Stimulated activated CD4-positive, alpha-beta T cell treated with anti-CD3 and anti-CD28 coated beads, Interleukin-4, amount 100 ng/mL, for 48 hours (primary cell): Measurements from ENCODE around the gene TCERG1L.

Experiments
- DNase-seq, 2 donors: peaks; one replicate each; pipeline ENCODE4 v3.0.0-alpha.2; 2020; ENCODE audit warnings: low read depth in 2 of 2

TCERG1L gene

DNA sequence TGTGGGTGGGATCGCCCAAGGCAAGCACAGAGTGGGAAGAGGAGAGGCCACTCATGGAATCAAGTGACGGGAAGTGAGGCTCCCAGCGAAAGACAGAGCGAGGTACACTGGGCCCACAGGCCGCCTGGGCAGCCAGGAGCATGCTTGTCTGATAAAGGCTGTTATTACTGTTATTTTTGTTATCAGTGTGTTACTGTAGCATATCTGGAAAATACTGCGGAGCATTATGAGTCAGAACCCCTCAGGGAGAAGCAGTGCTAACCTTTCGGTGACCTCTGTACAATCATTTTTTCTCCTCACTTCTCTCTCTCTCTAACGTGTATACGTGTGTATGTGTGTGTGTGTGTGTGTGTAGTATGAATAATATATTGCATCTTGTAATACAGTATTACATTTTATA lies 3.8 kb upstream of the TCERG1L start:
- no peak for DNase-seq

DNA sequence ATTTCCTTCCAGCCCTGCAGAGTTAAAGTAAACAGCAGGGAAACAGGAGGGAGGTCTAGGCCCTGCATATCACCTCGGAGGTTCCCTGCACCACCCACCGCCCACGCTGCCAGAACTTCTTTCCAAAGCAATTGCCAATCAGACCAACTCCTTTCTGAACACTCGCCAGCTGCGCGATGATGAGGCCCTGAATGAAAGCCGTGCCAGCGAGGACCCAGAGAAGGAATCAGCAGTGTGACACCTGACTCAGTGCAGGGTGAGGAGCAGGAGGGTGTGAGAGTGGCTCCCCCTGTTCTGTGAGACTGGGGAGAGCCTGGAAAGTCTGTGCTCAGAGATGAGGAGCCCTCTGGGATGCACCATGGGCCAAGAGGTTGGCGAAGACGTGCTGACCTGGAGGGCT lies 3.3 kb upstream of the TCERG1L start:
- no peak for DNase-seq

DNA sequence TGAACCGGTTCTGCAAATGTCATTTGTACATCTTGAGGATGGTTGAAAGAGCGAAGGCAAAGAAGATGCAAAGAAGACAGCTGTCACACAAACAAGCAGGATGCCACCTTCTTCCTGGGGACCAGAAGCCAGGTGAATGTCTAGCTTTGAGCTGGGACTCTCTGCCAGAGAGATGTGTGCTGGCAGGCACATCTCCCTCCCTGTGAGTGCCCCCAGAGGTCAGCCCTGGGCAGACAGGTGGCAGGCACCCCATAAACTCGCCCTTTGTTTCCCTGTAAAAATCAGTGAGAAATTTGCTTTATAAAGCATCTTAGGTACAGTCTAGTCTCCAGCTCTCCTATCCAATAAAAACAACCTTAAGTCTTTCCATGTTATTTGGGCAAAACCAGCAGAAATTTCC lies 2.6 kb upstream of the TCERG1L start:
- DNase-seq: no peak

DNA sequence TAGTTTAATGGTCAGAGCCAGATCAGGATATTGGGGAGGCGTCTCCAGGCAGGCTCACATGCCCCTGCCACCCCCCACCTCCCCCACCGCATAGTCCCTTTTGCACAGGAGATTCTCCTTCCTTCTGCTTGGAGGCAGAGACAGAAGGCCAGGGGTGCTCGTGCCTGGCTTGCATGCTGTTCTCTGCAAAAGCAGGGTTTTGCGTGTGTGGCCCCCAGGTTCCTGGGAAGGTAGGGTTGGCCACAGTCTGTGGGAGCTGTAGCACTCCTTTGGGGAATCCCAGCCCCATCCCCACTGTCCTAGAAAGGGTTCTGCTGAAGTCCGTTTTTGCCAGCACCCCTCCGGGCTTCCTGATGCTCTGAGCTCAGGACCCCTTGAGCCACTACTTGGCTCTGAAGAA lies 1.9 kb upstream of the TCERG1L start:
- DNase-seq: no peak

DNA sequence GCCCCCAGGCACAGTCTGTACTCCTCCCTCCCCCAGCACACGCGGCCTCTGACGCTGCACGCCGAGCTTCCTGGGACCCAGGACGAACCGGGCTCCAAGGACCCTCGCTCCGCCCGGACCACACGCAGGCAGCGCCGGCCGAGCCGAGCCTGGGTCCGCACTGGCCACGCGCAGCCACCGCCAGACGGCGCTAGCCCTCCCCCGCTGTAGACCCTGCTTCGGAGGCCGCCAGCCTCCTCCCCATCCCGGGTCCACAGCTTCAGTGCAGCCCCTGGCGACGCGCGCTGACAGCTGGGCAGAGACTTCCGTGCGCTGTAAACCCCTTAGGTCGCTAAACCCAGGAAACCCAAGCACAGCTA lies 936 bp upstream of the TCERG1L start:
- no peak for DNase-seq

DNA sequence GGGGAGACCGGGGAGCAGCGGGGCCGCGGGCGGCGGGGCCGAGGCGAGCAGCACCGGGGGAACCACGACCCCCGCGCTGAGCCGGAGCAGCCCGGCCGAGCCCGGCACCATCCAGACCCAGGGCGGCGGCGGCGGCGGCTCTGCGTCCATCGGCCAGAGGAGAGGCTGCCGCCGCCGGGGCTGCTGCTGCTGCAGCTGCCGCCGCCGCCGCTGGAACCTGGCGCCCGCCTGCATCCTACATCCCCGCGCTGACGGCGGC lies 190 bp downstream of the TCERG1L start:
- DNase-seq: no peak

DNA sequence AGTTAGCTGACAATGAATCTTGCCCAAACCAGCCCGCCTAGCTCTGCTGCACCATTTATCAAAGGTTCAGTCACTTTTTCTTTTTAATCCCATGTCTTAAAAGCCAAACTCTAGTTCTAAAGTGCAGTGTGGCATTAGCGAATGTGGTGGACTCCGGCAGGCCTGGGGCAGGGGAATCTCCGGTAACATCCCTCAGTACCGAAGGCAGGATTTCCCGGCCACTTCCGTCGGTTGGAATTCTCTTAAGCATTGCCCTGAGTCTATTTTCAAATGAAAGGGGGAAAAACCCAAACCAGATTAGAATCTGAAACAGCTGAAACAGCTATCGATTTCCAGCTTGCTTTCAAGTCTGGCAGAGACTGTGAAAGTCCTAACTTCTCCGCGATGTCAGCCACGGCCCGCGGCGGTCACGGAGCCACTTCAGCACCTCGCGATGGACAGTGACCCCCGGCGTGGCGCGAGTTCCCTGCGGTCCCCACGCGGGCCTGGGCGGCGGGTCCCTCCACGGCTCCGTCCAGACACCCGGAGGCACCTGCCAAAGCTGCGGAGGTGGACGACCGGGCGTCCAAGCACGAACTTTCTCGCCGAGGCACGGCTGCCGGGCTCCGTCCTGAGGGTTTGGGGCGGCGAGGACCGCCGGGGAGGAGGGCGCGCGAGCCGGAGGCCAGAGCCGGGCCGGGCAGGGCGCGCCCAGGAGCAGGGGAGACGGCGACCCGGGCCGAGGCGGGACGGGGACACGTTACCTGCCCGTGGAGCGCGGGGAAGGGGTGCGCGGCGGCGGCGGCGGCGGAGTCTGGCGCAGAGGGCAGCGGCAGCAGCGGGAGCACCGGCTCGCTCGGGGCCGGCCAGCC lies 745 bp downstream of the TCERG1L start:
- DNase-seq: no peak

DNA sequence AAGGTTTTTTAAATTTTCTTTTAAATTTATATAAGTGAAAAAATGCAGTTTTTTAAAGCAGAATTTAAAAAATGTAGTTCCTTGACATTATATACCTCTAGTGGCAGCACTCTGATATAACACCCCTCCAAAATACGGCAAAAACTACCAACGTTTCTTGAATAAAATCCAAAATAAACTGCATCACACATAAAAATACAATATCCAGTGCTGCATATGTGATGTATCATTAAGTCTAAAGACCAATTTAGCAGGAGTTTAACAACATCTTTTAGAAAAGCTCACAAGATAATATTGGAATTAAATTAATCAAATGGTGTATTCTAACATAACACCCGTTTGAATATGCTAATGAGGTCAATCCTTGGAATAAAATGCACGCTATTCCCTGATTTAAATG lies 1.4 kb downstream of the TCERG1L start:
- DNase-seq: no peak

DNA sequence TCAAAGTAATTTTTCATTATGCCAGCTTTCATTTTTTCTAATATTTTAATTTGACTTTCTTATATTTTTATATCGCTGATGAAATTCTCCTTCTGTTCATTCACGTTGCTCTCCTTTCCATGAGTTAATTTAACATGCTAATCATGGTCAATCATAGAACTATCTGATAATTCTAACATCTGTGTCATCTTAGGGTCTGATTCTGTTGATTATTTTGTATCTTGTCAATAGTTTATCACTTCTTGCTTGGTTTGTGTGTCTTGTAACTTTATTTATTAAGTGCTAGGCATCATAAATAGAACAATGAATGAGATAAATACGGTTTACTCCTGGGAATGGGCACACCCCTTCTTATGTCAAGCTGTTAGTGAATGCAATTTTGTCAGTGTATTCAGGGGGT lies 11.0 kb downstream of the TCERG1L start:
- no peak for DNase-seq

DNA sequence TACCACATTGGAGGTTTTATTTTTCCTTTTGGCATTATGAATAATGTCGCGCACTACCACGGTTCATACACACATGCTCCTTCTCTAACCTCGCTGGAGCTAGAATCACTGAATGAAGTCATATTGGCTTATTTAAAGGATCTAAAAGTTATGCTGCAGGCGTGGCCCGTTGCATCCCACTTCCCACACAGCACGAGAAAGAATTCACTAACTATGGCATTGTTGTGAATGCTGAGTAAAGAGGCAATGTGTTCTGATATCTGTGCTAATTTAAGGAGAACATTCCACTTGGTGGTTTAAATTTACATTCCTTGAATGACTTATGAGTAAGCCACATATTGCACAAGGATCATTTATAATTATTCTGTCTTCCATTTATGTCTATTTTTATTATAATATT lies 20.7 kb downstream of the TCERG1L start:
- no peak for DNase-seq

DNA sequence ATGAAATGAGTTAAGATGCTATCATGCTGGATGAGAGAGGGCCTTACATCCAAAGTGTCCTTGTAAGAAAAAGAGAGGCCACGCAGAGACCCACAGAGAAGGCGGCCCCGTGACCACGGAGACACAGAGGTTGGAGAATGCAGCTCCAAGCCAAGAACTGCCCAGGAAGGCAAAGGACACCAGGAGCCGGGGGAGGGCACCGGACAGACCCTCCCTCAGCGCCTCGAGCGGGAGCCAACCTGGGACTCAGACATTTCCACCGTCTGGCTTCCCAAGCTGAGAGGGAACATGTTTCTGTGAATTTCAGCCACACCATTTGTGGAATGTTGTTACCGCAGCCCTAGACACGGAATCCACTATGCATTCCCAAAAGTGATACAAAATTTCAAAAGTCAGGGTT lies 22.9 kb downstream of the TCERG1L start:
- DNase-seq: no peak

DNA sequence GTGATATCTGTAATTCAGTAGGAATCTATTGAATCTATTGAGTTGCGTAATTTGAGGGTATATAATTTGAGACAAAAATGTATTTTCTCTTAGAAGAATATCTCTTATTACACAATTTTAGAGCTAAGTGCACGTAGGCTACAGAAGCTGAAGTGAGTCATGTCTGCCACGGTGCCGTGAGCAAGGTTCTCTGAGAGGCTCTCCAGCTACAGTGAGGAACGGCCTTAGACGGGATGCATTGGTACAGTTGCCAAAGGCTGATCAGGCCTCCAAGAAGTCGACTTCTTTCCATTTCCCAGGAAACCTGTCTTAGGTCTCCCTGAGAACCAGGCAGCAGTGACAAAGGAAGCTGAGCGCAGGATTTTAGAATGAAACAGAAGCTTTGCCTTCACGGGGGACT lies 28.6 kb downstream of the TCERG1L start:
- DNase-seq: no peak

DNA sequence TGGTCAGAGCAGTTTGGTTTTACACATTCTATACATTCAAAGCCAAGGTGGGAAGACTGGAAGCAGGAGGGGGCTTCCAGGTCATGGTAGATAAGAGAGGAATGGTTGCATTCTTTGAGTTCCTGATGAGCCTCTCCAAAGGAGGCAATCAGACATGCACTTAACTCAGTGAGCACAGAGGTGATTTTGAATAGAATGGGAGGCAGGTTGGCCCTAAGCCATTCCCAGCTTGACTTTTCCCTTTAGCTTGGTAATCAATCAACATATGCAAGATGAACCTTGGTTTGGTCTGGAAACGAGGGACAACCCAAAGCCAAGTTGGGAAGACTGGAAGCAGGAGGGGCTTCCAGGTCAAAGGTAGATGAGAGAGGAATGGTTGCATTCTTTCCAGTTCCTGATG lies 31.4 kb downstream of the TCERG1L start:
- no peak for DNase-seq

DNA sequence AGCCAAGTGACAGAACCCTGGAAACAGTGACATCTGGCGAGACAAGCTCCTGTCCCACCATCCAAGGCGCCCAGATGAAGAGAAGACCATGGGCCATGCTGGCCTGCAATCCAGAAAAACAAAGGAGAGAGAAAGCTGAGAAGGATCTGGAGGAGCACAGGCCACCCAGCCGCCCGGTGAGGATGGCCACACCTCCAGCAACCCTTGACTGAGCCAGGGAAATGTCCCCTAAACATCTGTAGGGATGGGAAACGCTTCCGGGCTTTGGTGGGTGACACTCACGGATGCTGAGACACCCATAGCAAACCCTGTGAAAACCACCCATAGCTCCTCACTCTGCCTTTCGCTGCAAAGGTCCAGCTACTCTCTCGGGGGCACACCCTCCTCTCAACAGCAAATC lies 32.0 kb downstream of the TCERG1L start:
- DNase-seq: no peak

DNA sequence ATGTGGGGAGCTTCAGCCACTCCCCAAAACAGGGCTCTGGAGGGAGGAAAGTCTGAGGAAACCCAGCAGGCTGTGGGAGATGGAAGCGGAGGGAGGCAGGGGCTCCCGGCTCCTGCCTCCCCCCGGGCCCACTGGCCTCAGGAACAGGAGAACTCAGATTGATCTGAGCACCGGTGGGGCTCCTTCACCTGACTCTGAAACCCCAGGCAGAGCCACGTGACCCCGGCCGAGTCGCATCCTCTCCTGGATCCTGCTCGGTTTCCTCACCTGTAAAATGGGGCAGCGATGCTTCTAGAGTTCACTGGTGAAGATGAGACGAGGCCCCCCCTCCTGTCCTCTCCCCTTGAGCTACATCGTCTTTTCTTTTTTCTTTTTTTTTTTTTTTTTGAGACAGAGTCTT lies 33.6 kb downstream of the TCERG1L start:
- no peak for DNase-seq

DNA sequence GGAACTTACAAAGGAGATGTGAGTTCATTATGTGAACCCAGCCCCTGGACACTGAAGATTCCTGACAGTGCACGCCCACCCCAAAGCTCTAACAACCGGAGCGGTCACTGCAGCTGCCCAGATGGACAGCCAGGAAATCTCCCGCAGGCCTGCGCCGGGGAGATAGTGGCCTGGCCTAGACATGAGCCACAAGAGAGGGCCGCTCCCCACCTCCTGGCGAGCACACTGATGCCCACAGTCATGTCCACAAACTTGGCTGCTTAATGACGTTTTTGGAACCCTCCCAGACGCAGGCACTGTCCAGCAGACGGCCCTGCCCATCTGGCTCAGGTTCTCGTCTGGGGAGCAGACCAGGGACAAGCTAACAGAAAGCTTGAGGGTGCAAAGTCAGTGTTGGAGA lies 34.2 kb downstream of the TCERG1L start:
- no peak for DNase-seq

DNA sequence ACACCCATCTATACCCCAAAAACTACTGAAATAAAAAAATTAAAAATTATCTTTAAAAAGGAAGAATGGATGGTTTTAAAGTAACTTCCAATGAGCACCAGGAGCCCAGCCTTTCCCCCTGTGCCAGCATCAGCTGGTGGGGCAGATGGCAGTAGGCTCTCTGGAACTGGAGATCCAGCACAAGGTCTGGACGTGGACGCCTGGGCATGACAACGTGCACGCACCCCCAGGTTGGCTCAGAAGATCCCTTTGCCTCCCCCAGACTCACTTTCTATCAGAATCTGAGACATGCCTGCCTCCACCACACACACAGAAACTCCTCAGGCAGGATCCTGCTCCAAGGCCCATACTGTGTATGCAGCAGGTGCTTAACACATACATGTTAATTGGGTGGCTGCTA lies 35.8 kb downstream of the TCERG1L start:
- no peak for DNase-seq

DNA sequence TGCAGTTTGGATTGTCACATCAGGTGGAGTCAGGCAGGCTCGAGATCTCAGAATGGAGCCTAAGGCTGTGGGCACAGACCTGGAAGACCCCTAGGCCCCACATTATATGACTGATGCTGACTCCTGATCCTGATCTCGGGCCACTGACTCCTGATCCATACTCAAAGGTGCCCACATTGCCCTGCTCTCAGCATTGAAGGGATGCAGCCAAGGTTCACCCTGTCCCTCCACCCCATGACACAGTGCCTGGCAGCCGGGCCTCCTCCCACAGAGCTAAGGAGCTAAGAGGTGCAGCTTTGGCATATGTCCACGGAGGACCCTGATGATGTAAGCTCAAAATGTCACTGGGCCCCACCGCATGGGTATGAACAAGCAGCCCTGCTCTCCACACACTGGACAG lies 36.6 kb downstream of the TCERG1L start:
- DNase-seq: no peak

DNA sequence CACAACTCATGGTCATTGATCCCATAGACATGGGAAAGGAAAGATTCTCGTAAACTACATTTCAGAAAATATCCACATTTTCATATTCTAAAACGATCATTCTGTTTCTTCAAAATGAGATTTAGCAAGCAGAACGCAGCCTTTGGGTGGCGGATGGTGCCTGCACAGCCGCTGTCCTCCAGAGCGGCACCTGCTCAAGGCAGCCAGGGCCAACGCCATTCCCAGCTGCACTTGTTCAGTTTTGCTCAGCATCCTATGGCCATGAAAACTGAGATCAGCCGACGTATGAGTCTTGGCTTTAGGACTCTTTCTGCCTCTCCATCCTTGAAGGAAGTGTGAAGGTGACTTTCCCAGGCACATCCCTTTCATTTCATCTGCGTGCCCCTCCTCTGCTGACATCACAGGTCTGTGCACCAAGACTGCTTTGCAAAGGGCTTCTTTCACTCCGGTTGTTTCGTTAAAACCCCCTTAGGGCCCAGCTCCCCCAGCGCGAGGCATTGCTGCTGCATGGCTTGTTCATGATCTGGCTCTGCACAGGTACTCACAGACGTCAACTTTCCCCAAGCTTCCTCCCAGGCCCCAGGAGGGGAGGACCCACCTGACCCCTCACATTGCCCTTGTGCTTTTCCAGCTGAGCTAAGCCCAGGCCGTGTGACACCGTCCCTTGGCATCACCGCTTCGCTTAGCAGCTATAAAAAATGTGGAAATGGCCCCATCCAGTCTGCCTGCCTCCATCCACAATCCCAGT lies 37.2 kb downstream of the TCERG1L start:
- no peak for DNase-seq

DNA sequence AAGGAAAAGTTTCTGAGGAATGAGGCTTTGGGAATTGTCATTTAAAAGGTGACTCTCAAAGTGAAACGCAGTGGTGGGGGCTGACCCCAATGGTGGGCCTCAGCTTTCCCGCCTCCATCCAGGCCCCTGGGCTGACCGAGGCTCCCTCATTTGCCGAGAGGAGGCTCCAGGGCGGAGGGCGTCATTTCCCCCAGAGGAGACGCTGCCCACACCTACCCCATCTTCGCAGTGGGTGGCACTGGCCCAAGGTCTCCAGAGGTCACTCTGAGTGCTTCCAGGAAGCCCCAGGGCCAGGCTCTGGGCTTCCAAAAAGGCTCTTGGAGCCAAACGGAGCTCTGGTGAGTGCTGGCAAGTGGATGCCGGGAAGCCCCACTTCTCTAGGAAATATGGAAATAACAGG lies 38.0 kb downstream of the TCERG1L start:
- no peak for DNase-seq

DNA sequence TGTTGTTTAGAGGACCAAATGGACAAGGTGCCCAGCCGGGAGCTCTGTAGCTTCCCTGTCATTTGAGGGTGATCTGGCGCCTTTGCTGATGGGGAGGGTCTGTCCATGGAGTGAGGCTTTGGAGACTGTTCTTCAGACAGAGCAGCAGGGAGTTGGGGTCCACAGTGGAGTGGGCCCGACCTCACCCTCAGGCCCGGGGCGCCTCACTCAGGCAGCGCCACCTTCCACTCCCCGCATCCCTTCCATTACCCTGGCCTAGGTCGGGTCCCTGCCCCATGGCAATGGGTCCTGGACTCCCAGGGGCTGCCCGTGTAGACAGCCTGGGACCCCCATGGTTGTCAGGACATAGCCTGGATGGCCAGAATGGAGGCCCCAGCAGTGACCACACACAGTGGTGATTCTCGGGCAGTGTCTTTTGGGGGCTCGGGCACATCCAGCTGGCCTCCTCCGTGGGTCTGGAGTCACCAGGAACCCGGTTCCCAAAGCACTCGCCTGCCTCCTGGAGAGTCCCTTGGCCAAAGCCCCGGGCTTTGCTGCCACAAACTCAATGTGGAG lies 38.5 kb downstream of the TCERG1L start:
- no peak for DNase-seq

DNA sequence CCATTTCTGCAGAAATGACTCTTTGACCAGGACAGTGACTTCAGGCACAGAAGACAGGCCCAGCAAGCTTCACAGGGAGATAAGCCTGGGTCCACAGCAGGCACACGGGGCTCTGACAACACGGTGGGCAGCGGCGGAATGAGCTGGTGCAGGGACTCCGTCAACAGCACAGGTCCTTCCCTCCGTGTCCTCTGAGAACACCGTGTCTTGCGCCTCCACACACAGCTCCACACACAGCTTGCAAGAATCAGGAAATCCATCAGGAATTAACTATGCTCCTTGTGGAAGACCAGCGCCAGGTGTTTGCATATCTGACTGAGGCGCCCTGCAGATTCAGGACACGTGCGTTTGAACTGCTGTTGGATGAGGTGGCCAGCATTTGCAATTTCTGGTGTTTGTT lies 39.6 kb downstream of the TCERG1L start:
- DNase-seq: no peak

DNA sequence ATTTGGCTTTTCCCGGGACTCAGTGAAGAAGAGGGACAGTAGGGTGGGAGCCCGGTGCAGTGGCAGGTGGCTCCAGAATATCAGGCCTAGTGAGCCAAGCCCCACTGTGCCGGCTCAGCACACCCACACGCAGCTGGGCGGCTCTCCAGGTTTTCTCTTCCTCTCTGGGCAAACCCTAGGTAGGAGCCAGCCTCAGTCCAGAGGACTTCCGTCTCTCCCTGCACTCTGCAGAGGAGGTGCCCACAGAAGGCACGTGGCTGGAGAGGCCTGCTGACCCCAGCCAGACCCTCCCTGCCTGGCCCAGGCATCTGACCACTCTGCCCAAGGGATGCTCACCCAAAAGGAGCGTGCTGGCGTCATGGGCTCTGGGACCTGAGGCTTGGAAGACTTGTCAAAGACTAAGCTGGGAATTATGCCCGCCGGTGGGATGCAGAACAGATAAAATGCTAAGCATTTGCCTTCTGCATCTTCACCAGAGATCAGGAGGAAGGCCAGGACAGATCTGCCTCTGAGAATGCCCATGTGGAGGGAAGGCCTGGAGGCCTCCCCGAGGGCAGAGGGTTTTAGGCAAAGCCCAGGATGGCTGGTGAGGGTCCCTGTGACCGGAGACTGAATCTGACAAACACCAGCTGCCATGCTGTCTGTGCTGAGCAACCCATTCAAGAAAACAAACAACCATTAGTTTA lies 40.2 kb downstream of the TCERG1L start:
- DNase-seq: no peak
